IMR-90 (cell line): ENCODE data around the gene LRFN2. TPM values are rescaled to one million over a fixed set of nuclear protein-coding genes. Genes with fewer than 3 reads are reported as not detected.

Experiments
- ATAC-seq: fragments of 200-7000 bp; cut with Tn5 transposase; 2 replicates; pipeline ENCODE4 v1.9.1; 2020; ENCODE audit warnings: low read depth, mild to moderate bottlenecking, moderate library complexity
- BruUV-seq: library from RNA; stranded (reverse); fragments of 400-500 nt; replicated peaks from 2 replicates; lab custom pipeline; 2021; lab: Mats Ljungman, UMichigan
- CTCF ChIA-PET: fragments of 300-600 bp; formaldehyde crosslinking; extraction: SDS; loops from one replicate; lab custom pipeline; 2021; ENCODE audit warnings: antibody characterized with exemption; lab: Yijun Ruan, JAX
- POLR2A ChIA-PET: fragments of 300-600 bp; sonication (Branson Sonifier 250); formaldehyde crosslinking; loops from one replicate; lab custom pipeline; 2022; ENCODE audit warnings: antibody characterized with exemption; ENCODE audit not compliant: unreplicated experiment; lab: Charles Lee
- DNase-seq: peaks from one replicate; pipeline ENCODE4 v3.0.0; 2013
- H2AFZ ChIP-seq: replicated peaks from 2 replicates; pipeline ENCODE3; 2013; ENCODE audit warnings: low read length, mild to moderate bottlenecking; ENCODE audit not compliant: poor library complexity
- H2AK5ac ChIP-seq: 2 replicates; pipeline ENCODE4 v1.6.1; 2013; ENCODE audit warnings: low read depth, low read length, inconsistent platforms
- H2AK9ac ChIP-seq: replicated peaks from 2 replicates; pipeline ENCODE3; 2013; ENCODE audit warnings: mild to moderate bottlenecking, low read depth, low read length, moderate library complexity; ENCODE audit not compliant: poor library complexity
- H2BK120ac ChIP-seq: 2 replicates; pipeline ENCODE4 v1.6.1; 2013; ENCODE audit warnings: low read depth, low read length, inconsistent platforms
- H2BK15ac ChIP-seq: 3 replicates; pipeline ENCODE4 v1.6.1; 2013; ENCODE audit warnings: low read depth, low read length, inconsistent platforms
- H2BK20ac ChIP-seq: 2 replicates; pipeline ENCODE4 v1.6.1; 2013; ENCODE audit warnings: low read depth, mild to moderate bottlenecking, inconsistent platforms, low read length, moderate library complexity
- H2BK5ac ChIP-seq: 2 replicates; pipeline ENCODE4 v1.6.1; 2013; ENCODE audit warnings: mild to moderate bottlenecking, low read depth, low read length, inconsistent platforms; ENCODE audit not compliant: poor library complexity, severe bottlenecking
- H3K14ac ChIP-seq: replicated peaks from 2 replicates; pipeline ENCODE4 v1.6.1; 2013; ENCODE audit warnings: low read depth, low read length, inconsistent platforms
- H3K18ac ChIP-seq: 2 replicates; pipeline ENCODE4 v1.6.1; 2013; ENCODE audit warnings: low read depth, low read length, control low read depth
- H3K23ac ChIP-seq: 2 replicates; pipeline ENCODE4 v1.6.1; 2013; ENCODE audit warnings: low read depth, low read length, inconsistent platforms
- H3K27ac ChIP-seq: 2 replicates; pipeline ENCODE4 v1.5.1; 2013; ENCODE audit warnings: mild to moderate bottlenecking, control low read depth, low read length; ENCODE audit not compliant: insufficient read depth
- H3K27me3 ChIP-seq: 2 replicates; pipeline ENCODE4 v1.6.1; 2013; ENCODE audit warnings: low read length; ENCODE audit not compliant: control insufficient read depth, insufficient read depth
- H3K36me3 ChIP-seq: 2 replicates; pipeline ENCODE4 v1.6.1; 2013; ENCODE audit warnings: low read length, mixed read lengths; ENCODE audit not compliant: control insufficient read depth, insufficient read depth
- H3K4ac ChIP-seq: 2 replicates; pipeline ENCODE4 v1.6.1; 2013; ENCODE audit warnings: low read depth, low read length, inconsistent platforms
- H3K4me1 ChIP-seq: 2 replicates; pipeline ENCODE4 v1.6.1; 2013; ENCODE audit warnings: low read length, mixed read lengths; ENCODE audit not compliant: control insufficient read depth, insufficient read depth
- H3K4me2 ChIP-seq: 2 replicates; pipeline ENCODE4 v1.6.1; 2013; ENCODE audit warnings: low read depth, mild to moderate bottlenecking, control low read depth, low read length, moderate library complexity
- H3K4me3 ChIP-seq: 2 replicates; pipeline ENCODE4 v1.5.1; 2013; ENCODE audit warnings: low read depth, mild to moderate bottlenecking, control low read depth, low read length, moderate library complexity; ENCODE audit not compliant: insufficient read depth
- H3K56ac ChIP-seq: 2 replicates; pipeline ENCODE4 v1.6.1; 2013; ENCODE audit warnings: low read length, inconsistent platforms; ENCODE audit not compliant: insufficient read depth; ENCODE audit errors: extremely low read depth
- H3K79me1 ChIP-seq, 2 experiments: 2 replicates each; pipeline ENCODE4 v1.6.1; 2013; ENCODE audit warnings: low read length in 2 of 2, inconsistent platforms in 1 of 2, low read depth in 1 of 2
- H3K9ac ChIP-seq: 2 replicates; pipeline ENCODE4 v1.6.1; 2013; ENCODE audit warnings: low read depth, low read length, control low read depth
- H3K9me1 ChIP-seq: 2 replicates; pipeline ENCODE4 v1.6.1; 2013; ENCODE audit warnings: low read length, inconsistent platforms; ENCODE audit not compliant: insufficient read depth
- H3K9me3 ChIP-seq: 2 replicates; pipeline ENCODE4 v1.6.1; 2013; ENCODE audit warnings: low read length; ENCODE audit not compliant: control insufficient read depth, insufficient read depth
- H4K20me1 ChIP-seq: 2 replicates; pipeline ENCODE4 v1.6.1; 2013; ENCODE audit warnings: low read length, inconsistent platforms; ENCODE audit not compliant: insufficient read depth
- H4K5ac ChIP-seq: 2 replicates; pipeline ENCODE4 v1.6.1; 2013; ENCODE audit warnings: mild to moderate bottlenecking, low read depth, low read length, control low read depth
- H4K8ac ChIP-seq, 2 experiments: 2 replicates each; pipeline ENCODE4 v1.6.1; 2013; ENCODE audit warnings: low read depth in 2 of 2, low read length in 2 of 2, control low read depth in 1 of 2, inconsistent platforms in 1 of 2
- H4K91ac ChIP-seq: 2 replicates; pipeline ENCODE4 v1.6.1; 2013; ENCODE audit warnings: low read depth, low read length, inconsistent platforms; ENCODE audit not compliant: insufficient read depth
- BHLHE40 ChIP-seq: fragments of 150-350 bp; IDR thresholded peaks from 2 replicates; pipeline ENCODE4 v1.6.1; 2016; ENCODE audit warnings: mild to moderate bottlenecking, low read depth, low read length
- CEBPB ChIP-seq: IDR thresholded peaks from 2 replicates; pipeline ENCODE4 v1.6.1; 2012; ENCODE audit warnings: low read depth, low read length, improper control_type of control experiment
- CHD1 ChIP-seq: IDR thresholded peaks from 2 replicates; pipeline ENCODE4 v1.6.1; 2012; ENCODE audit warnings: low read depth, low read length, improper control_type of control experiment
- CTCF ChIP-seq: conservative IDR thresholded peaks from 2 replicates; pipeline ENCODE4 v1.5.1; 2012; ENCODE audit warnings: mild to moderate bottlenecking, low read depth, low read length, improper control_type of control experiment
- ELK1 ChIP-seq: fragments of 150-350 bp; IDR thresholded peaks from 2 replicates; pipeline ENCODE4 v1.6.1; 2016; ENCODE audit warnings: low read depth, mild to moderate bottlenecking, low read length, moderate library complexity, borderline replicate concordance
- FOS ChIP-seq: fragments of 150-350 bp; IDR thresholded peaks from 2 replicates; pipeline ENCODE4 v1.6.1; 2016; ENCODE audit warnings: low read depth, low read length
- MAZ ChIP-seq: IDR thresholded peaks from 2 replicates; pipeline ENCODE4 v1.6.1; 2012; ENCODE audit warnings: low read depth, mild to moderate bottlenecking, low read length, improper control_type of control experiment, moderate library complexity, borderline replicate concordance
- MXI1 ChIP-seq: IDR thresholded peaks from 2 replicates; pipeline ENCODE4 v1.6.1; 2012; ENCODE audit warnings: low read depth, mild to moderate bottlenecking, low read length, moderate library complexity, borderline replicate concordance
- POLR2A ChIP-seq: IDR thresholded peaks from 2 replicates; pipeline ENCODE4 v1.6.1; 2012; ENCODE audit warnings: mild to moderate bottlenecking, low read depth, low read length
- RAD21 ChIP-seq: IDR thresholded peaks from 2 replicates; pipeline ENCODE4 v1.6.1; 2012; ENCODE audit warnings: low read length, improper control_type of control experiment
- RCOR1 ChIP-seq: IDR thresholded peaks from 2 replicates; pipeline ENCODE4 v1.6.1; 2012; ENCODE audit warnings: mild to moderate bottlenecking, low read length, improper control_type of control experiment; ENCODE audit not compliant: insufficient replicate concordance
- RFX5 ChIP-seq: IDR thresholded peaks from 2 replicates; pipeline ENCODE4 v1.8.0; 2012; ENCODE audit warnings: low read depth, mild to moderate bottlenecking, low read length, moderate library complexity
- USF2 ChIP-seq: fragments of 150-350 bp; IDR thresholded peaks from 2 replicates; pipeline ENCODE4 v1.6.1; 2017; ENCODE audit warnings: mild to moderate bottlenecking, antibody characterized with exemption, low read length, low read depth
- WGBS, 2 experiments: methylation state at CpG; one replicate each; pipeline versions ENCODE4 v1.1.5 to v1.1.7; 2013; ENCODE audit warnings: missing lambda C conversion rate in 2 of 2; ENCODE audit not compliant: insufficient read length in 1 of 2; ENCODE audit errors: extremely low coverage in 2 of 2; 5-methylcytosine and 5-hydroxymethylcytosine counted together
- dilution Hi-C: fragments of 300-500 bp; cut with HindIII; formaldehyde crosslinking; loops from one replicate; pipeline ENCODE4 v1.14.3; 2018; ENCODE audit warnings: low sequenced_read_pairs; ENCODE audit not compliant: unreplicated experiment
- in situ Hi-C: fragments of 300-500 bp; cut with MboI; formaldehyde crosslinking; loops from 3 replicates; pipeline ENCODE4 v1.14.3; 2019; ENCODE audit warnings: low sequenced_read_pairs, inconsistent platforms, mixed read lengths
- intact Hi-C: fragments of 100-400 bp; cut with micrococcal nuclease; formaldehyde crosslinking; loops from 2 replicates; pipeline ENCODE4 v1.10.0; 2022
- polyA plus RNA-seq, 3 experiments: library from polyadenylated mRNA; depleted of rRNA; stranded (reverse); fragments of >200 nt; gene quantifications; 2 replicates each; pipeline ENCODE4 v1.2.3, GENCODE V29; 2012; ENCODE audit warnings: low replicate concordance in 1 of 3
- total RNA-seq: library from RNA; depleted of rRNA; stranded (reverse); fragments of >200 nt; gene quantifications from 2 replicates; pipeline ENCODE4 v1.2.3, GENCODE V29; 2012

LRFN2 gene
- total and polyA plus RNA-seq, 2 of the 4 experiments (the other 2 are of a cell fraction): not detected

- in situ Hi-C loops: no loop called here
Observed at GRCh38 chr6:40563111-40563510, 24.1 kb downstream of the LRFN2 start.

More at GRCh38 chr6:40563111-40563510, 24.1 kb downstream of the LRFN2 start:
- H4K8ac ChIP-seq: no peak overlapping the region
- H2BK120ac ChIP-seq: no peak overlapping the region
- no peak overlapping the region for H3K4me3 ChIP-seq
- no peak overlapping the region for H4K91ac ChIP-seq
- H2BK5ac ChIP-seq: no peak overlapping the region
- no peak overlapping the region for H3K4me2 ChIP-seq
- H3K9ac ChIP-seq: no peak overlapping the region
- no peak overlapping the region for H2AK9ac ChIP-seq
- CTCF ChIA-PET: no interaction called here
- H4K20me1 ChIP-seq: no peaks in the 10 kb centered on the region
- dilution Hi-C loops: no loop called here
- H3K14ac ChIP-seq: no peak overlapping the region
- H3K56ac ChIP-seq: no peak overlapping the region
- H2AK5ac ChIP-seq: no peak overlapping the region
- no peak overlapping the region for H3K27ac ChIP-seq
- no peak overlapping the region for H2AFZ ChIP-seq
- DNase-seq: no peak
- TF ChIP-seq CTCF (no peak), BHLHE40 (no peak), RAD21 (no peak), RCOR1 (no peak), FOS (no peak), MAZ (no peak), RFX5 (no peak), MXI1 (no peak), CEBPB (no peak), ELK1 (no peak), USF2 (no peak), CHD1 (no peak), POLR2A (no peak)
- intact Hi-C loops: no loop called here
- no peaks in the 10 kb centered on the region for H3K79me1 ChIP-seq
- BruUV-seq: no TSS peak
- 40% methylated on average over 1 of the region's 5 CpGs; no CpG with 5 or more reads in 1 of the 2 experiments for WGBS, 2 experiments
- POLR2A ChIA-PET: no interaction called here
- H4K5ac ChIP-seq: no peak overlapping the region
- no peak overlapping the region for H3K23ac ChIP-seq
- no peak for ATAC-seq
- H2BK20ac ChIP-seq: no peak overlapping the region
- no peaks in the 10 kb centered on the region for H3K9me3 ChIP-seq
- H3K9me1 ChIP-seq: no peaks in the 10 kb centered on the region
- no peaks in the 10 kb centered on the region for H3K4me1 ChIP-seq
- no peaks in the 10 kb centered on the region for H3K36me3 ChIP-seq
- no peak overlapping the region for H3K4ac ChIP-seq
- H3K27me3 ChIP-seq: no peaks in the 10 kb centered on the region
- no peak overlapping the region for H2BK15ac ChIP-seq
- no peak overlapping the region for H3K18ac ChIP-seq
